GM18951 (cell line): ENCODE data around the gene ODAD2.

Experiments
- POLR2A ChIP-seq: IDR thresholded peaks from 4 replicates; pipeline ENCODE4 v1.6.1; 2011; ENCODE audit warnings: mild to moderate bottlenecking; ENCODE audit not compliant: insufficient read length, insufficient read depth; ENCODE audit errors: extremely low read depth
- in situ Hi-C: fragments of 300-500 bp; cut with MboI; formaldehyde crosslinking; loops from one replicate; pipeline ENCODE4 v1.12.0; 2022; ENCODE audit warnings: low sequenced_read_pairs, mixed read lengths, inconsistent platforms; ENCODE audit not compliant: unreplicated experiment

ODAD2 gene

DNA sequence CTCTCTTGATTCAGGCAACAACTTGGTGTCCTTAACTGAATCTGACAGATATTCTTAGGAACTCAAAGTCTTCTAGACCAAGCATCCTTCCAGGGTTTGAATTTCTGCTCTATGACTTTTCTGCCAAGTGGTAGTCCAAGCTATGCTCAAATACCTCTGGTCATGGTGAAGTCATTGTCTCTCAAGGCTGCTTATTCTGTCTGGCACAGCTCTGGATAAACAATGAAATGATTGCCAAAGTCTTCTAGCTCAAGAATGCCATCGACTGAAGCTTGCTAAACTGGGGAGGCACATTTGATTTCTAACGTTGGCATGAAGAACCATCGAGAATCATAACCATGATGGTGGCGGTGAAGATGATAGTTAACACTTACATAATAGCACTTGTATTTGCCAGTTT is 137.1 kb downstream of the ODAD2 start:
- in situ Hi-C loops, result no loop called here

DNA sequence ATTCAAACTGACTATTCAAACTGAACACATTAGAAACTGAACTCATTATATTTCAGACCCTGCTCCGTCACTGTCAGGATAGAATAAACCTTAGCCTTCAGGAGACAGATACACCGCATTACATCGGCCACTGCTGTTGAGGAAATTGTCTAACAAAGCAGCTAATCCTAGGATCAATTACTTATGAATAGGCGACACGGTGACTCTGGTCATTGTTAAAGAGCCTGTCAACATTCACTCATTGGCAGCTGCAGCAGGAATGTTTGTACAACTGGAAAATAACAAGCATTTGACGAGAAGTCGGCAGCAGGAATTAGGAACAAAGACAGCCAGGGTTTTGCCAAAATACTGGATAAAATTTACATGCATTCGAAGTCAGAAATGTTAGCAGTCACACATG is 141.3 kb downstream of the ODAD2 start:
- TF ChIP-seq POLR2A, result no peak
- in situ Hi-C loops, result no loop called here

More for the DNA sequence above, 137.1 kb downstream of the ODAD2 start:
- TF ChIP-seq POLR2A, result no peak

DNA sequence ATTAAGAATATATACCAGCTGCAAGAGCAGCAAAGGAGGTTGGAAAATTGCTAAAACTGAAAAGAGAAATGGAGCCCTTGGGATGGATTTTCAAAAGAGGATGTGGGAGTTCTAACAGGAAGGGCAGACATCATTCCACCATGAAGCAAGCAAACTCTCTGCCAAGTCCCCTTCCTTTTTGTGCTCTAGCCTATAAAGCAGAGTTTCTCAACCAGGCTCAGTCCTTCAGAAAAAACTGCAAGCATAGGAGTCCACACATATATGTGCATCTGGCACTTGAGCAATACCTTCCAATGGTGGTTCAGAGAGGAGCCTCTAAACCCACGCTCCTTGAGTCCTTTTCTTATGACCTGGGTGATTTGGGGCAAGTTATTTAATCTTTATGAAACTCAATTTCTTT is 154.7 kb downstream of the ODAD2 start:
- TF ChIP-seq POLR2A, result no peak
- in situ Hi-C loops, result no loop called here

DNA sequence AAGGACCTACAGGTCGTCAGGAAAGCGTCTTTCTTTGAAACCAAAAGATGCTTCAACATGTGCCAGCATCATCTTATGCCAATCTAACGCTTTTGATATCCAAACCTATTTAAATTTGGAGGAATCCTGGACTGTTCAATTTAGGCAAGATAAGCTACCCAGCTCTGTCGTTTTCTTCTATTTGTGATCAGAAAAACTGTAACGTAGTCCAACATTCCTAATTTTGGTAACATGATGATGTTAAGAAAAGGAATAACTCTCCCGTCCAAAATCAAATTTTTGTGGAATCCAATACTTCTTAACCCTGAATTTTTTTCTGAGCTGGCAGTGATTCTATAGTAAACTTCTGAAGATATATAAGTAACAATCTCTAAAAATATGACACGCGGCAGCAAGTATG is 160.0 kb downstream of the ODAD2 start:
- in situ Hi-C loops, result no loop called here
- no peak for TF ChIP-seq POLR2A

DNA sequence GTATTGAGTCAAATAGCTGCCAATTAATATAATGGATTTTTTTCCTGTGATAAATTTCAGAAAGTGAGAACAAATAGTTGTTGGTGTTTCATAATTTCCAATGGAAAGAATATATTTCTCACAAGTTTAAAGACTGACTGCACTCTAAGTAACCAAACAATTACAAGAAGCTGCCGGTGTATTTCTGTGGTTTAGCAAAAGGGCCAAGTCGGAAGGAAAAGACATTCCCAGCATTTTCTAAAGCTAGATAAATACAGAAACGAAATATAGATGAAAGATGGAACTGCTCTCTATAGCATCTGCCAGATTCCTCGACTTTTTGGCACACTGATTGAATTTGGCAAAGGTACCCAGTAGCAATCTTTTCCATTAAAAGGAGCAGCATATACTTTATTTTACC is 160.5 kb downstream of the ODAD2 start:
- TF ChIP-seq POLR2A, result no peak
- in situ Hi-C loops, result no loop called here

DNA sequence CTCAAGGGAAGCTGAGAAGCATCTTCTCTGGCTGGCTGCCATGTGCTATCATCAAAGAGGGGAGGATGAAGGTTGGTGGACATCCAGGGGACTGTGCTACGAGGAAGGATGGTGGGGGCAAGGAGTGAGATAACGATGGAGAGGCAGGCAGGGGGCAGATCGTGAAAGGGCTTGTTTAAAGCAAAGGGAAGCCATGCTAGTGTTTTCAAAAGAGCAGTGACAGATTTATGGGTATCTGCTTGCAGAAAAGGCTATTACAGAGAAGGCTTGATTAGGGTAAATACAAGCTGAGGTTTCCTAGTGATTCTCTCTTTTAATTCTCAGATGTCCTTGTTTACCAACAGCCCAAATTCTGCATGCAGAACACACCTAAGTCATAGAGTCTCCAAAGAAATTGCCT is 164.4 kb downstream of the ODAD2 start:
- in situ Hi-C loops, result no loop called here
- TF ChIP-seq POLR2A, result no peak

DNA sequence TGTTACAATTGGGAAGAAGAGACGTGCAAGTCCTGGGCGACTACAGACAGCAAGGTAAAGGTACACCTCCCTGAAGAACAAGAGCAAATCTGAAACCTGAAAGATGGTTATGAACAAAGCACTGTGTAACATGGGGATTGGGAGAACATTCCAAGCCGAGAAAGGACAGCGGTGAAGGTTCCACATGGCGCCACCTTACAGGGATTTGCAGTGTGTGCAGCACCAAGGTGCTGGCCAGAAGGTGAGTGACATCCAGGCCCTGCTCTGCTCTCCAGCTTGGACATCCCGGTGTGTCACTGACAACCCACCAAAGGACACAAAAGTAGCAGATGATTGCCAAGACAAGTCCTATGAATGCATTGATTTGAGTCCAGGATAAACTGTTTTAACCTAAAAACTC is 165.1 kb downstream of the ODAD2 start:
- in situ Hi-C loops, result no loop called here
- TF ChIP-seq POLR2A, result no peak

DNA sequence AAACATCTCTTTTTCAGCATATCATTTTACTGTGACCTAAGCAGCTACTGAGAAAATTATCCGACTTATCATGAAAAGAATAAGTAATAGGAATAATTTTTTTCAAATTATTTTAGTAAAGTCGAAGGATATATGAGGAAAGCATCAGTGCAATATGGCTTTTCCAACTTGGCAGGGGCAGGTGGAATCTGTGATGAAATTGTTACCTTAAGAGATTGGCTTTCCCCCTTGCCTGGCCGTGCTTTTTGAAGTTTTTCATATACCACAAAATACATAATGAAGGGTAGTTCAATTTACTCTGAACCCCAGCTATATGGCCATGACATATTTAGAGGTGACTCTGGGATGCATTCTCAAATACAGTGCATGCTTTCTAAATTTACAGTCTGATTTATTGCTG is 166.1 kb downstream of the ODAD2 start:
- in situ Hi-C loops, result no loop called here
- no peak for TF ChIP-seq POLR2A

DNA sequence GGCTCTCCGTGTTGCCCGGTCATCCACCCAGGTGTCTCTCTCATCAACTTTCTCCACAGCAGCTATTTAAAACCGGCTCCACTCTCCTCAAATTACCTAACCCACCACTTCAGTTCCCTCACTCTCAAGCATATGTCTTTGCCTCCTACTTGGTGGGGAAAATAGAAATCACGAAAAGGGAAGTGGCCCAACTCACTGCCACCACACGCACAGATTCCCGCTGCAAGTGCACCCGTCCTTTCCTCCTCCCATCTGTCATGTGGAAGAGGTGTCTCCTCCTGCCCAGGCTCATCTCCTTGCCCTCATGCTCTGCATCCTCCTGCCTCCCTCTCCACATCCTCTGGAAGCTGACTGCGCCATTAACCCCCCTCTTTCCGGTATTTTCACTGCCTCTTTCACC is 172.5 kb downstream of the ODAD2 start:
- no peak for TF ChIP-seq POLR2A
- in situ Hi-C loops, result no loop called here

DNA sequence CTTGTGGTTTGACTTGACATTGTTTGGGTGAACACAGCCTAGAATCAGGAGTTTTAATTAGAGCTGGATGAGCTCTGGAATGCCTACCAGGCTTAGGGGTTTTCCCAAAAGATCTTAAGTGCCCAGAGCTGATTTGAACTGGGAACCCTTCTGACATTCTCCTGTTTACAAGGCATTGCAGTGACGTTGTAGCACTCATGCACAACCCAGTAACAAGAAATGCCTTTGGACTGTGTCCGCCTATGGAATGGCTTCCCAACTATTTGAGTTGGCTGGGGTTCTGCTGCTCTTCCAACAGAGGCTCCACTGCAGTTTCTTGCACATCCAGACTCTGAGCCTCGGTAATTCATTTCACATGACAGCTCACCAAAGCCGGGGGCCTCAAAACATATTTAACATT is 176.6 kb downstream of the ODAD2 start:
- in situ Hi-C loops, result no loop called here
- TF ChIP-seq POLR2A, result no peak

DNA sequence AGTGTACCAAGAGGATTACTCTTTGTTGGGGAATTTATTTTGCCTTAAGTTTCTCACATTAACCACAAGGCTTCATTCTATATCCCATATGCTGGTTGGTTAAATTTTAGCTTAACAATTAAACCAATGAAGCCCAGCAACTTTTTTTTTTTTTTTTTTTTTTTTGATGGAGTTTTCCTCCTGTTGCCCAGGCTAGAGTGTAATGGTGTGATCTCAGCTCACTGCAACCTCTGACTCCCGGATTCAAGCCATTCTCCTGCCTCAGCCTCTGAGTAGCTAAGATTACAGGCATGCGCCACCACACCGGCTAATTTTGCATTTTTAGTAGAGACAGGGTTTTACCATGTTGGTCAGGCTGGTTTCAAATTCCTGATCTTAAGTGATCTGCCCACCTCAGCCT is 178.2 kb downstream of the ODAD2 start:
- no peak for TF ChIP-seq POLR2A
- in situ Hi-C loops, result no loop called here

DNA sequence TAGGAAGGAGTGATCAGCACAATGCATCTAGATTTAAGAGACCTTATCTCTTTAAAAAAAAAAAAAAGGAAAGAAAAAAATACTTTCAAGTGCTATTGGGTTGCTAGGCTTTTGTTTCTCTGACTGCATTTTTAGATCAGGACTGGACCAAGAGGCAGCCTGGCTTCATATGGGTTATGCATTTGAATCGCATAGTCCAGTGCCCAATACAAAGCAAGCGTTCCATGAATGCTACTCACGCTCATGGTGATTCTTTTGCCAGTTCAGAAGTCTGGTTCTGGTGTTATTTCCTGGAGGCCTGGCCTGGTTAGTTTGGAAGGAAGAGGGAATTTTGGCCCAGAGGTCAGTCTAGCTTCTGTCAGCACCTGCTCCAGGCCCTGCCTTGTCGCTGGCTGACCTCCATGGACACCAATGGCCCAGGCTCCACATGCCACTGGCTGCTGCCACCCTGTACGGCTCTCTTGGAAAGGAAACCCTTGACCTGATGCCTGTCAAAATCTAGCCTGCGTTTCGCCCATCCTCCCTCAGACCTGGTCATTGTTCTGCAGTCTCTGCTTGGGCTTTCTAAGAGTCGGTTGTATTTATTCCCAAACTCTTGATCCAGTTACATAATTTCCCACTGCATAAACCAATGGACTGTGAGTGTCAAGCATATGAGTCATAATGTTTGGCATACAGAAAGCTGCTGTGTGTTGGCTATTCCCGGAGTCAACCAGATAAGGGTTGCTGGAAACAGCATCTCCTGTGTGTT is 178.9 kb downstream of the ODAD2 start:
- in situ Hi-C loops, result no loop called here

DNA sequence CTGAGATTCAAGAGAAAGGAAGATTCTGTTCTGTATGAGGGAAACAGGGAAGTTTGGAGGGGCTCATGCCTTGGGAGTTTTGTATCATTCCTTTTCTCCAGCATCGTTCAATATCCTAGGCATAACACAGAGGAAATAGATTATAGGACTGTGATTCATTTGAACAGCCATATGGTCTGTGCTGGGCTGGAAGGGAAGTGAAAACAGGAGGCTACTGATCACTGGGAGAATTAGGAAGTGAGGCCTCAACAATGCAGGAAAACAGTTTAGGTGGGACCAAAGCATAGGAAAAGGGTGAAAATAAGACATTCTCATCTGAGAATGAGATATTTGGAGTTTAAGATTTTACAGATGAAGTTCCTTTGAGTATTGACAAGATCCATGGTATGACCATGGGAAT is 182.6 kb downstream of the ODAD2 start:
- no peak for TF ChIP-seq POLR2A
- in situ Hi-C loops, result no loop called here

More for the DNA sequence above, 178.9 kb downstream of the ODAD2 start:
- no peak for TF ChIP-seq POLR2A

DNA sequence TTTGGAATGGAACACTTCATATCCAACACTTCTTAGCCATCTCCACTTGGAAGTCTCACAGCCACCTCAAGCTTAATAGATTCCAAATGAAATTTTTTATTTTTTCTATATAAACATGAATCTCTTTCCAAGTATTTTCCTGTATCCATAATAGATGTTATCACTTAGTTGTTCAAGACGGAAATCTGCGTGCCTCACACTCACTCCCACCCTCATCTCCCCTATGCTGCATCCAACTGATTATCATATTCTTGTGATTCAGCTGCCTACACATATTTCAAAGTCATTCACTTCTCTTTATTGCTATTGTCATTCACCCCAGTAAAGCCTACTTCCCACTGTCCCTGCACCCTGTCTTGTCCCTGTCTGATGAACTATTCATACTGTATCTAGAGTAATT is 183.0 kb downstream of the ODAD2 start:
- no peak for TF ChIP-seq POLR2A
- in situ Hi-C loops, result no loop called here

DNA sequence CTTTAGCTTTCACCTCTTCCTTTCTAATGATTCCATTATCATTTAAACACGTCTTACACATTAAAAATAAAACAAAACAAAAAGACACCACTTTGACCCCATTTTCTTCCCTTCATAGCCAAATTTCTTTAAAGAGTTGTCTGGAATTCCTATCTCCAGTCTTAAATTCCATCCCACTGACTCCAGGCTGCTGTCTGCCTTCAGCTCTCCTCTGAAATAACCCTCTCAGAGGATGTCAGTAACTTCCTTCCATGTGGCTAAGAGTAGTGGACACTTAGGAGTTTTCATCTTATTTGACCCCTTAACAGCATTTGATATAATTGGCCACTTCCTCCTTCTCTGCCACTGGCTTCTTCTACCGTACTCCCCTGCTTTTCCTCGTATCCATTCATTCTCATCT is 183.6 kb downstream of the ODAD2 start:
- in situ Hi-C loops, result no loop called here
- no peak for TF ChIP-seq POLR2A
